Measurements from ENCODE around the gene AK5. TPM values are rescaled to one million over a fixed set of nuclear protein-coding genes. Genes with fewer than 3 reads are reported as not detected.

Gene AK5
- total RNA-seq, 1 experiment from 2014 or later = 3.0 TPM

GRCh38 chr1:77446841-77447555, 165.2 kb downstream of the AK5 start:
- no peaks in the 10 kb centered on the region for H3K4me1 ChIP-seq (ENCODE audit: control insufficient read depth, insufficient read depth, low read length)
- DNase-seq (ENCODE audit: low read depth, low spot score) (no peak), ATAC-seq (no peak)
- H3K4me3 ChIP-seq (ENCODE audit: low read depth in 2 of 2, low read length in 2 of 2) = no peak overlapping the region
- TF ChIP-seq REST (IDR thresholded peaks at IDR 0.05; ENCODE audit: insufficient read depth in 1 of 2, low read depth in 2 of 2, low read length in 1 of 2) = no peak
- intact Hi-C loops (cut with micrococcal nuclease; ENCODE audit: unreplicated experiment) (no loop called here), in situ Hi-C loops (cut with HindIII; ENCODE audit: low pct_unique_long_range_greater_than_20kb, low sequenced_read_pairs) (no loop called here)
- H3K27me3 ChIP-seq (ENCODE audit: control insufficient read depth, insufficient read depth, low read length) = no peaks in the 10 kb centered on the region
- H3K9me3 ChIP-seq (ENCODE audit: control insufficient read depth, insufficient read depth, low read depth, low read length) = no peaks in the 10 kb centered on the region
- CTCF ChIA-PET = no interaction called here
- H3K36me3 ChIP-seq (ENCODE audit: control insufficient read depth, insufficient read depth, low read length) = no peaks in the 10 kb centered on the region
- H3K27ac ChIP-seq (ENCODE audit: low read length) = no peak overlapping the region
- no TSS peak for BruUV-seq (replicated peaks)
- POLR2A ChIA-PET = no interaction called here

- Histone ChIP-seq H3K27ac (ENCODE audit: low read length) (no peak overlapping the region), H3K9me3 (ENCODE audit: control insufficient read depth, insufficient read depth, low read depth, low read length) (no peaks in the 10 kb centered on the region), H3K4me1 (ENCODE audit: control insufficient read depth, insufficient read depth, low read length) (no peaks in the 10 kb centered on the region), H3K4me3 (ENCODE audit: low read depth in 2 of 2, low read length in 2 of 2) (no peak overlapping the region), H3K27me3 (ENCODE audit: control insufficient read depth, insufficient read depth, low read length) (no peaks in the 10 kb centered on the region), H3K36me3 (ENCODE audit: control insufficient read depth, insufficient read depth, low read length) (no peaks in the 10 kb centered on the region)
- intact Hi-C loops (cut with micrococcal nuclease; ENCODE audit: unreplicated experiment) (no loop called here), in situ Hi-C loops (cut with HindIII; ENCODE audit: low pct_unique_long_range_greater_than_20kb, low sequenced_read_pairs) (no loop called here)
- BruUV-seq (replicated peaks) = no TSS peak
- TF ChIP-seq TCF7L2 (IDR thresholded peaks at IDR 0.05; ENCODE audit: low read depth, low read length) (no peak), SIN3A (IDR thresholded peaks at IDR 0.05; ENCODE audit: borderline replicate concordance, insufficient read depth, low read depth, low read length) (no peak), CTCF (IDR thresholded peaks at IDR 0.05) (no peak), REST (IDR thresholded peaks at IDR 0.05; ENCODE audit: insufficient read depth in 1 of 2, low read depth in 2 of 2, low read length in 1 of 2) (no peak), POLR2AphosphoS5 (IDR thresholded peaks at IDR 0.05; ENCODE audit: low read depth, low read length) (no peak)
- ChIA-PET POLR2A (interaction anchor here (0.6 kb wide), 1 partner anchor 9 kb away, joined by 13 read pairs; no protein-coding TSS in a partner anchor), CTCF (no interaction called here)
- ATAC-seq = no peak
- no peak for DNase-seq (ENCODE audit: low read depth, low spot score)
These were observed 165.8 kb downstream of the AK5 start for GRCh38 chr1:77447669-77448068.
